Activated CD8-positive, alpha-beta memory T cell treated with anti-CD3 and anti-CD28 coated beads, Interleukin-2, amount 10 ng/mL, durations not matched to agents 7 days and 5 days (primary cell): ENCODE results near the gene PTPRD. TPM values are rescaled to one million over a fixed set of nuclear protein-coding genes. Genes with fewer than 3 reads are reported as not detected.

Experiments
- ATAC-seq: fragments of 150-1000 bp; cut with Tn5 transposase; one replicate; pipeline ENCODE4 v1.10.0; 2021; ENCODE audit warnings: moderate library complexity
- CTCF ChIA-PET: fragments of 350-600 bp; sonication (Branson Sonifier 250); formaldehyde crosslinking; loops from one replicate; lab custom pipeline; 2021; ENCODE audit warnings: antibody characterized with exemption; lab: Charles Lee
- DNase-seq: peaks from one replicate; pipeline ENCODE4 v3.0.0-alpha.2; 2020
- H3K27ac Mint-ChIP-seq: one replicate; pipeline ENCODE4 v1.8.0; 2021; ENCODE audit warnings: mild to moderate bottlenecking, mixed read lengths
- H3K27me3 Mint-ChIP-seq: one replicate; pipeline ENCODE4 v1.8.0; 2021; ENCODE audit warnings: mixed read lengths
- H3K36me3 Mint-ChIP-seq: one replicate; pipeline ENCODE4 v1.8.0; 2021; ENCODE audit warnings: mild to moderate bottlenecking, mixed read lengths
- H3K4me1 Mint-ChIP-seq: one replicate; pipeline ENCODE4 v1.8.0; 2021; ENCODE audit warnings: mixed read lengths
- H3K4me3 Mint-ChIP-seq: one replicate; pipeline ENCODE4 v1.8.0; 2021; ENCODE audit warnings: mild to moderate bottlenecking, moderate library complexity, mixed read lengths
- H3K9me3 Mint-ChIP-seq: one replicate; pipeline ENCODE4 v1.8.0; 2022; ENCODE audit warnings: low read depth, mixed read lengths
- total RNA-seq, 2 experiments: library from RNA; stranded (reverse); gene quantifications; one replicate each; pipeline ENCODE4 v1.2.3, GENCODE V29; 2021

PTPRD gene
- total RNA-seq, 2 experiments from 2014 or later: 0.07 TPM; not detected in 1

GRCh38 chr9:8605096-8605495 lies 2007.7 kb downstream of the PTPRD start:
- DNase-seq (no peak), ATAC-seq (no peak)
- H3K4me3 Mint-ChIP-seq: no peak overlapping the region
- H3K27ac Mint-ChIP-seq: no peak overlapping the region
- H3K9me3 Mint-ChIP-seq: no peaks in the 10 kb centered on the region
- CTCF ChIA-PET: no interaction called here
- H3K4me1 Mint-ChIP-seq: no peaks in the 10 kb centered on the region
- no peaks in the 10 kb centered on the region for H3K27me3 Mint-ChIP-seq
- no peaks in the 10 kb centered on the region for H3K36me3 Mint-ChIP-seq

- H3K36me3 Mint-ChIP-seq: no peaks in the 10 kb centered on the region
- no peak overlapping the region for H3K27ac Mint-ChIP-seq
- H3K9me3 Mint-ChIP-seq: no peaks in the 10 kb centered on the region
- H3K4me3 Mint-ChIP-seq: no peak overlapping the region
- CTCF ChIA-PET: no interaction called here
- H3K27me3 Mint-ChIP-seq: no peaks in the 10 kb centered on the region
- DNase-seq (no peak), ATAC-seq (no peak)
- H3K4me1 Mint-ChIP-seq: no peaks in the 10 kb centered on the region
Observed at GRCh38 chr9:8604201-8604600, 2008.6 kb downstream of the PTPRD start.

- Mint-ChIP-seq H3K36me3 (no peaks in the 10 kb centered on the region), H3K9me3 (no peaks in the 10 kb centered on the region)
Observed at GRCh38 chr9:8600914-8601680, 2011.7 kb downstream of the PTPRD start.

GRCh38 chr9:8599937-8600336 lies 2012.9 kb downstream of the PTPRD start:
- DNase-seq (no peak), ATAC-seq (no peak)
- H3K4me1 Mint-ChIP-seq: no peaks in the 10 kb centered on the region
- H3K4me3 Mint-ChIP-seq: no peak overlapping the region
- CTCF ChIA-PET: interaction anchor here (0.5 kb wide), 1 partner anchor 1898 kb away, joined by 5 read pairs; no protein-coding TSS in a partner anchor
- no peaks in the 10 kb centered on the region for H3K9me3 Mint-ChIP-seq
- H3K36me3 Mint-ChIP-seq: no peaks in the 10 kb centered on the region
- H3K27ac Mint-ChIP-seq: no peak overlapping the region
- H3K27me3 Mint-ChIP-seq: no peaks in the 10 kb centered on the region

More at GRCh38 chr9:8600914-8601680, 2011.7 kb downstream of the PTPRD start:
- Mint-ChIP-seq H3K27ac (no peak overlapping the region), H3K27me3 (no peaks in the 10 kb centered on the region), H3K4me3 (no peak overlapping the region), H3K4me1 (no peaks in the 10 kb centered on the region)
- DNase-seq: no peak
- no peak for ATAC-seq
- CTCF ChIA-PET: no interaction called here

GRCh38 chr9:8589476-8589875 lies 2023.3 kb downstream of the PTPRD start:
- no peaks in the 10 kb centered on the region for H3K27me3 Mint-ChIP-seq
- DNase-seq: no peak
- H3K27ac Mint-ChIP-seq: no peak overlapping the region
- no peaks in the 10 kb centered on the region for H3K4me1 Mint-ChIP-seq
- no peaks in the 10 kb centered on the region for H3K36me3 Mint-ChIP-seq
- H3K9me3 Mint-ChIP-seq: peaks cover 3% of the 10 kb centered on the region
- H3K4me3 Mint-ChIP-seq: no peak overlapping the region
- CTCF ChIA-PET: no interaction called here
- ATAC-seq: no peak

- Mint-ChIP-seq H3K9me3 (no peaks in the 10 kb centered on the region), H3K4me1 (no peaks in the 10 kb centered on the region), H3K4me3 (no peak overlapping the region), H3K36me3 (no peaks in the 10 kb centered on the region), H3K27me3 (no peaks in the 10 kb centered on the region), H3K27ac (no peak overlapping the region)
- DNase-seq (no peak), ATAC-seq (no peak)
- CTCF ChIA-PET: no interaction called here
Observed at GRCh38 chr9:8585036-8585435, 2027.8 kb downstream of the PTPRD start.

GRCh38 chr9:8579661-8580060 lies 2033.1 kb downstream of the PTPRD start:
- Mint-ChIP-seq H3K27me3 (no peaks in the 10 kb centered on the region), H3K4me3 (no peak overlapping the region)
- ATAC-seq: no peak

GRCh38 chr9:8576741-8577140 lies 2036.1 kb downstream of the PTPRD start:
- no peak overlapping the region for H3K27ac Mint-ChIP-seq
- H3K36me3 Mint-ChIP-seq: no peaks in the 10 kb centered on the region
- CTCF ChIA-PET: interaction anchor here (0.6 kb wide), 1 partner anchor 991 kb away, joined by 4 read pairs; no protein-coding TSS in a partner anchor
- no peaks in the 10 kb centered on the region for H3K27me3 Mint-ChIP-seq
- H3K4me1 Mint-ChIP-seq: no peaks in the 10 kb centered on the region
- no peak for DNase-seq
- no peaks in the 10 kb centered on the region for H3K9me3 Mint-ChIP-seq
- no peak for ATAC-seq
- H3K4me3 Mint-ChIP-seq: no peak overlapping the region

More at GRCh38 chr9:8579661-8580060, 2033.1 kb downstream of the PTPRD start:
- CTCF ChIA-PET: no interaction called here
- no peaks in the 10 kb centered on the region for H3K4me1 Mint-ChIP-seq
- no peaks in the 10 kb centered on the region for H3K36me3 Mint-ChIP-seq
- no peaks in the 10 kb centered on the region for H3K9me3 Mint-ChIP-seq
- no peak overlapping the region for H3K27ac Mint-ChIP-seq
- DNase-seq: no peak

- Mint-ChIP-seq H3K4me3 (no peak overlapping the region), H3K9me3 (no peaks in the 10 kb centered on the region), H3K36me3 (no peaks in the 10 kb centered on the region), H3K27me3 (peaks cover 2% of the 10 kb centered on the region), H3K4me1 (no peaks in the 10 kb centered on the region), H3K27ac (no peak overlapping the region)
- DNase-seq: no peak
- no peak for ATAC-seq
- CTCF ChIA-PET: no interaction called here
Observed at GRCh38 chr9:8574846-8575245, 2038.0 kb downstream of the PTPRD start.

GRCh38 chr9:8572209-8572608 lies 2040.6 kb downstream of the PTPRD start:
- ATAC-seq: no peak
- Mint-ChIP-seq H3K9me3 (no peaks in the 10 kb centered on the region), H3K27me3 (peaks cover 4% of the 10 kb centered on the region), H3K4me3 (no peak overlapping the region), H3K4me1 (no peaks in the 10 kb centered on the region), H3K36me3 (no peaks in the 10 kb centered on the region), H3K27ac (no peak overlapping the region)
- CTCF ChIA-PET: no interaction called here
- no peak for DNase-seq

GRCh38 chr9:8571643-8572042 lies 2041.2 kb downstream of the PTPRD start:
- no peak overlapping the region for H3K27ac Mint-ChIP-seq
- no peaks in the 10 kb centered on the region for H3K4me1 Mint-ChIP-seq
- ATAC-seq (no peak), DNase-seq (no peak)
- H3K36me3 Mint-ChIP-seq: no peaks in the 10 kb centered on the region
- CTCF ChIA-PET: no interaction called here
- H3K4me3 Mint-ChIP-seq: no peak overlapping the region
- H3K27me3 Mint-ChIP-seq: peaks cover 5% of the 10 kb centered on the region
- no peaks in the 10 kb centered on the region for H3K9me3 Mint-ChIP-seq

GRCh38 chr9:8570776-8571175 lies 2042.0 kb downstream of the PTPRD start:
- H3K9me3 Mint-ChIP-seq: no peaks in the 10 kb centered on the region
- no peak for DNase-seq
- CTCF ChIA-PET: no interaction called here
- H3K27me3 Mint-ChIP-seq: peaks cover 5% of the 10 kb centered on the region
- no peak overlapping the region for H3K27ac Mint-ChIP-seq
- no peak for ATAC-seq
- no peak overlapping the region for H3K4me3 Mint-ChIP-seq
- H3K36me3 Mint-ChIP-seq: no peaks in the 10 kb centered on the region
- H3K4me1 Mint-ChIP-seq: no peaks in the 10 kb centered on the region

- CTCF ChIA-PET: no interaction called here
- DNase-seq (no peak), ATAC-seq (no peak)
- Mint-ChIP-seq H3K4me3 (no peak overlapping the region), H3K9me3 (no peaks in the 10 kb centered on the region), H3K27me3 (peaks cover 5% of the 10 kb centered on the region), H3K27ac (no peak overlapping the region), H3K4me1 (peaks cover 4% of the 10 kb centered on the region), H3K36me3 (no peaks in the 10 kb centered on the region)
Observed at GRCh38 chr9:8569823-8570222, 2043.0 kb downstream of the PTPRD start.

- peaks cover 4% of the 10 kb centered on the region for H3K4me1 Mint-ChIP-seq
- DNase-seq (no peak), ATAC-seq (no peak)
- H3K36me3 Mint-ChIP-seq: no peaks in the 10 kb centered on the region
- H3K4me3 Mint-ChIP-seq: no peak overlapping the region
- H3K27me3 Mint-ChIP-seq: peaks cover 5% of the 10 kb centered on the region
- CTCF ChIA-PET: no interaction called here
- H3K27ac Mint-ChIP-seq: no peak overlapping the region
- no peaks in the 10 kb centered on the region for H3K9me3 Mint-ChIP-seq
Observed at GRCh38 chr9:8567963-8568579, 2044.7 kb downstream of the PTPRD start.
